GM12878 (cell line): ENCODE measurements around the gene GALNT18. TPM values are rescaled to one million over a fixed set of nuclear protein-coding genes. Genes with fewer than 3 reads are reported as not detected.

Experiments used
- ATAC-seq: fragments of 200-7000 bp; cut with Tn5 transposase; 3 replicates; pipeline ENCODE4 v1.9.1; 2020; ENCODE audit warnings: mild to moderate bottlenecking, moderate library complexity
- BruUV-seq: library from RNA; stranded (reverse); fragments of 400-500 nt; replicated peaks from 2 replicates; lab custom pipeline; 2021; lab: Mats Ljungman, UMichigan
- CTCF ChIA-PET: fragments of 300-600 bp; sonication (Branson Sonifier 250); formaldehyde crosslinking; extraction: SDS; loops from one replicate; lab custom pipeline; 2021; ENCODE audit warnings: inconsistent platforms; lab: Yijun Ruan, JAX
- POLR2A ChIA-PET: fragments of 350-600 bp; formaldehyde crosslinking; extraction: SDS; loops from one replicate; lab custom pipeline; 2021; ENCODE audit warnings: inconsistent platforms; lab: Charles Lee
- RAD21 ChIA-PET: fragments of 300-600 bp; sonication (Branson Sonifier 250); formaldehyde crosslinking; loops from one replicate; lab custom pipeline; 2023; ENCODE audit warnings: antibody characterized with exemption; ENCODE audit not compliant: unreplicated experiment; lab: Charles Lee
- SMC1A ChIA-PET: fragments of 300-600 bp; sonication (Branson Sonifier 250); formaldehyde crosslinking; loops from one replicate; lab custom pipeline; 2023; ENCODE audit not compliant: unreplicated experiment, uncharacterized antibody; lab: Charles Lee
- DNase-seq: peaks from one replicate; pipeline ENCODE4 v3.0.0-alpha.2; 2011; ENCODE audit warnings: low read depth, low spot score
- FAIRE-seq: peaks from 3 replicates; lab custom pipeline; 2011; peaks lifted over from hg19 to GRCh38; lab: Jason Lieb, UNC
- H2AFZ ChIP-seq: 2 replicates; pipeline ENCODE4 v1.6.0; 2011; ENCODE audit warnings: low read depth, low read length, control low read depth; ENCODE audit not compliant: control insufficient read depth
- H3K27ac ChIP-seq: 2 replicates; pipeline ENCODE4 v1.5.1; 2011; ENCODE audit warnings: control low read depth; ENCODE audit not compliant: control insufficient read depth, insufficient read depth
- H3K27me3 ChIP-seq, 2 experiments: replicated peaks in 1 of 2; 2 replicates each; pipeline versions ENCODE4 v1.6.0 to v1.6.1; 2011; ENCODE audit warnings: low read length in 1 of 2; ENCODE audit not compliant: control insufficient read depth in 2 of 2, insufficient read depth in 2 of 2
- H3K36me3 ChIP-seq, 2 experiments: 2 replicates each; pipeline ENCODE4 v1.5.1; 2011; ENCODE audit warnings: low read length in 1 of 2; ENCODE audit not compliant: control insufficient read depth in 2 of 2, insufficient read depth in 2 of 2
- H3K4me1 ChIP-seq: 2 replicates; pipeline ENCODE4 v1.6.1; 2011; ENCODE audit warnings: mild to moderate bottlenecking, low read length, moderate library complexity, mixed read lengths; ENCODE audit not compliant: control insufficient read depth, insufficient read depth
- H3K4me2 ChIP-seq: 2 replicates; pipeline ENCODE4 v1.6.0; 2011; ENCODE audit warnings: control low read depth; ENCODE audit not compliant: control insufficient read depth, insufficient read depth
- H3K4me3 ChIP-seq: fragments of 200-600 bp; sonication (generic); 2 replicates; pipeline ENCODE4 v1.5.1; 2016
- H3K79me2 ChIP-seq: 2 replicates; pipeline ENCODE4 v1.6.0; 2011; ENCODE audit warnings: low read length; ENCODE audit not compliant: control insufficient read depth, insufficient read depth
- H3K9ac ChIP-seq: 2 replicates; pipeline ENCODE4 v1.8.0; 2011; ENCODE audit warnings: low read length, control low read depth, mixed read lengths; ENCODE audit not compliant: control insufficient read depth, insufficient read depth
- H3K9me3 ChIP-seq: replicated peaks from 3 replicates; pipeline ENCODE4 v1.5.1; 2011; ENCODE audit warnings: mild to moderate bottlenecking, low read length; ENCODE audit not compliant: control insufficient read depth, insufficient read depth
- H4K20me1 ChIP-seq: 2 replicates; pipeline ENCODE4 v1.6.0; 2011; ENCODE audit not compliant: control insufficient read depth, insufficient read depth
- BCL3 ChIP-seq: IDR thresholded peaks from 2 replicates; pipeline ENCODE4 v1.6.1; 2011; ENCODE audit warnings: borderline replicate concordance, low read depth, mild to moderate bottlenecking, moderate library complexity, low read length; ENCODE audit not compliant: insufficient read depth, poor library complexity, severe bottlenecking
- ELK1 ChIP-seq: IDR thresholded peaks from 2 replicates; pipeline ENCODE4 v1.6.1; 2012; ENCODE audit warnings: low read depth, low read length, improper control_type of control experiment
- ESRRA ChIP-seq: IDR thresholded peaks from 2 replicates; pipeline ENCODE4 v1.6.1; 2012; ENCODE audit warnings: mild to moderate bottlenecking, low read length, improper control_type of control experiment
- GABPA ChIP-seq: IDR thresholded peaks from 2 replicates; pipeline ENCODE4 v1.6.1; 2014; ENCODE audit warnings: antibody characterized with exemption, low read depth, mild to moderate bottlenecking, inconsistent platforms
- PAX5 ChIP-seq: IDR thresholded peaks from 2 replicates; pipeline ENCODE4 v1.6.1; 2011; ENCODE audit warnings: low read depth, low read length, borderline replicate concordance
- POLR2AphosphoS5 ChIP-seq: IDR thresholded peaks from 2 replicates; pipeline ENCODE4 v1.6.1; 2011; ENCODE audit warnings: mild to moderate bottlenecking, low read length, inconsistent platforms
- TARDBP ChIP-seq: IDR thresholded peaks from 2 replicates; pipeline ENCODE4 v1.6.1; 2016; ENCODE audit warnings: borderline replicate concordance
- USF2 ChIP-seq: IDR thresholded peaks from 2 replicates; pipeline ENCODE4 v1.6.1; 2011; ENCODE audit warnings: low read depth, low read length, improper control_type of control experiment, borderline replicate concordance
- WRNIP1 ChIP-seq: IDR thresholded peaks from 2 replicates; pipeline ENCODE4 v1.6.1; 2011; ENCODE audit warnings: low read depth, low read length, improper control_type of control experiment, borderline replicate concordance
- WGBS: methylation state at CpG from one replicate; pipeline ENCODE4 v1.1.6; 2016; ENCODE audit warnings: low lambda C conversion rate; ENCODE audit not compliant: insufficient replicate concordance, insufficient coverage; ENCODE audit errors: missing lambda C conversion rate; 5-methylcytosine and 5-hydroxymethylcytosine counted together
- in situ Hi-C: fragments of 300-500 bp; cut with MboI; formaldehyde crosslinking; loops from 9 replicates; pipeline ENCODE4 v1.14.3; 2018; ENCODE audit warnings: mixed read lengths
- intact Hi-C: fragments of 100-400 bp; cut with micrococcal nuclease; formaldehyde crosslinking; loops from one replicate; pipeline ENCODE4 v1.14.2; 2022; ENCODE audit not compliant: unreplicated experiment
- polyA plus RNA-seq, 11 experiments: library from polyadenylated mRNA; depleted of rRNA in 4 of 11; unstranded in 6 of 11; stranded (reverse) in 5 of 11; fragments of >200 nt; fragmentation: Nextera tagmentation in 4 of 11; fragmentation: Illumina TruSeq in 1 of 11; extraction: Ambion mirVana in 4 of 11; extraction: Trizol in 1 of 11; gene quantifications; 1 replicate in 1 of 11; 2 replicates in 10 of 11; pipeline versions ENCODE4 v1.2.1 to v1.2.3, GENCODE V29; 2011 to 2016; ENCODE audit warnings: inconsistent platforms in 2 of 11, missing spikeins in 2 of 11, low read depth in 1 of 11
- total RNA-seq, 4 experiments: library from RNA; depleted of rRNA in 3 of 4; stranded (reverse); fragments of >200 nt in 3 of 4; fragmentation: Illumina TruSeq in 1 of 4; extraction: Trizol in 1 of 4; gene quantifications; 2 replicates each; pipeline versions ENCODE4 v1.2.1 to v1.2.3, GENCODE V29; 2013 to 2021

Gene GALNT18
- total and polyA plus RNA-seq, 10 of the 15 experiments (the other 5 are each of a cell fraction or from before 2014, with no cell fraction given): 1.2 to 14.2 (median 6.3) TPM

GRCh38 chr11:11373934-11374333, 247.9 kb downstream of the GALNT18 start (continued):
- no peak for TF ChIP-seq POLR2AphosphoS5
- no peak for TF ChIP-seq ELK1
- no peak for TF ChIP-seq ESRRA
- TF ChIP-seq BCL3: no peak
- no peak for TF ChIP-seq GABPA
- TF ChIP-seq PAX5: no peak
- no peak for TF ChIP-seq TARDBP

- intact Hi-C loops (no loop called here), in situ Hi-C loops (no loop called here)
- ChIA-PET CTCF (no interaction called here), SMC1A (no interaction called here), POLR2A (interaction anchor here (0.6 kb wide), 1 partner anchor 847 kb away, joined by 8 read pairs; no protein-coding TSS in a partner anchor), RAD21 (no interaction called here)
- Histone ChIP-seq H2AFZ (no peak overlapping the region), H3K36me3 (peaks cover 3 to 6% of the 10 kb centered on the region in 2 experiments; a peak in 3 of 4 replicates), H3K4me2 (no peak overlapping the region), H3K27me3 (no peaks in the 10 kb centered on the region), H3K9me3 (peaks cover 3% of the 10 kb centered on the region; the same call in 2 of the 3 replicates), H3K4me3 (no peak overlapping the region), H3K79me2 (no peaks in the 10 kb centered on the region), H3K9ac (no peak overlapping the region), H3K27ac (no peak overlapping the region), H4K20me1 (no peaks in the 10 kb centered on the region), H3K4me1 (no peaks in the 10 kb centered on the region)
- TF ChIP-seq USF2 (no peak), WRNIP1 (no peak)
- ATAC-seq: no peak
- no peak for DNase-seq
- no TSS peak for BruUV-seq
- WGBS: 33% methylated on average over 8 of the region's 8 CpGs
- no peak for FAIRE-seq
Observed at GRCh38 chr11:11372461-11372860, 249.3 kb downstream of the GALNT18 start.
